Measurements from ENCODE around the gene MYL12B.

MYL12B gene

DNA sequence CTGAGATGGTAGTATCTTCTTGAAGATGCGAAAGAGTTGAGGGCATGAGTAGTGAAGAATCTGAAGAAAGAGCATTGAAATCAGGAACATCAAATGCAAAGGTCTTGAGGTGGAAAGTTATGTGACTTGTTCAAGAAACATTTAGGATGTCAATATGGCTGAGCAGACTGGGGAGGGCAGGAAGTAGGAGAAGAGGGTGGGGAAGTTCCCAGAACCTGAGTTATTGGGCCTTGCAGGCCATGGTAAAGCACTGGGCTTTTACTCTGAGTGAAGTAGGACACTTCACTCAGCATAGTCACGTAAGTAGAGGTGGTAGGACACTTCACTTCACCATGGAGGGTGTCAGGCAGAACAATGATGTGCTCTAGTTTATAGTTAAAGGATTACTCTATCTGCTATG, 26.1 kb upstream of the MYL12B start:
- DNase-seq (ENCODE audit: low read depth) = no peak
- H3K4me3 ChIP-seq (ENCODE audit: low read length) = no peak overlapping the region
- TF ChIP-seq CTCF (conservative IDR thresholded peaks at IDR 0.05; ENCODE audit: low read depth, low read length) = no peak

- no peak for DNase-seq (ENCODE audit: low read depth)
- H3K4me3 ChIP-seq (ENCODE audit: low read length) = no peak overlapping the region
- no peak for TF ChIP-seq CTCF (conservative IDR thresholded peaks at IDR 0.05; ENCODE audit: low read depth, low read length)
Measured at GRCh38 chr18:3236470-3236869, 25.5 kb upstream of the MYL12B start.

DNA sequence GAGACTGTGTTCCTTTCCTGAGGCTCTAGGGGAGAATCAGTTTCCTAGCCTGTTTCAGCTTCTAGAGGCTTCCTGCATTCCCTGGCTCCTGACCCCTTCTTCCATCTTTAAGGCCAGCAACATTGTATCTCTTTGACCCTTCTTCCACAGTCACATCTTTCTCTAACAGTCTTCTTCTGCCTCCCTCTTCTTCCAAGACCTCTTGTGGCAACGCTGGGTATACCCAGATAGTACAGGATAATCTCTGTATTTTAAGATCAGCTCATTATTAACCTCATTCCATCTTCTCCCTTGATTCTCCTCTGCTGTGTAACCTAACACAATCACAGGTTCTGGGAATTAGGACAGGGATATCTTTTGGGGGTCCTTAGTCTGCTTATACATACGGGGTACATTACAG, 23.2 kb upstream of the MYL12B start:
- no peak overlapping the region for H3K4me3 ChIP-seq (ENCODE audit: low read length)
- no peak for DNase-seq (ENCODE audit: low read depth)
- peak; percentile 36 for TF ChIP-seq CTCF (conservative IDR thresholded peaks at IDR 0.05; ENCODE audit: low read depth, low read length)

DNA sequence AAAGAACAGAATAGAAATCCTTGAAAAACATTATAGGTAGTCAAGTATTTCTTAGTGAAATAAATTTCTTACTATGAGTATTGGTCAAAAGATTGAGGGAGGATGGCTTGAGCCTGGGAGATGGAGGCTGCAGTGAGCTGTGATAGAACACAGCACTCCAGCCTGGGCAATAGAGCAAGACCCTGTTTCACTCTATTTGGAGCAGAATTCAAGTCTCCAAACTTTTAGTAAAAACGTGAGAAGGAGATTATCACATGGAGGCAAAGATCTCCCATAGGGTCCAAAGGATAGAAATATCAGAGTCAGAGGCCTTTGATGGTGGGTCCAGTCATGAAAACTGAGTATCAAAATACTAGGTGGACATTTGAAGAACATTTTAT, 16.8 kb upstream of the MYL12B start:
- no peak overlapping the region for H3K4me3 ChIP-seq (ENCODE audit: low read length)
- no peak for TF ChIP-seq CTCF (conservative IDR thresholded peaks at IDR 0.05; ENCODE audit: low read depth, low read length)
- no peak for DNase-seq (ENCODE audit: low read depth)

DNA sequence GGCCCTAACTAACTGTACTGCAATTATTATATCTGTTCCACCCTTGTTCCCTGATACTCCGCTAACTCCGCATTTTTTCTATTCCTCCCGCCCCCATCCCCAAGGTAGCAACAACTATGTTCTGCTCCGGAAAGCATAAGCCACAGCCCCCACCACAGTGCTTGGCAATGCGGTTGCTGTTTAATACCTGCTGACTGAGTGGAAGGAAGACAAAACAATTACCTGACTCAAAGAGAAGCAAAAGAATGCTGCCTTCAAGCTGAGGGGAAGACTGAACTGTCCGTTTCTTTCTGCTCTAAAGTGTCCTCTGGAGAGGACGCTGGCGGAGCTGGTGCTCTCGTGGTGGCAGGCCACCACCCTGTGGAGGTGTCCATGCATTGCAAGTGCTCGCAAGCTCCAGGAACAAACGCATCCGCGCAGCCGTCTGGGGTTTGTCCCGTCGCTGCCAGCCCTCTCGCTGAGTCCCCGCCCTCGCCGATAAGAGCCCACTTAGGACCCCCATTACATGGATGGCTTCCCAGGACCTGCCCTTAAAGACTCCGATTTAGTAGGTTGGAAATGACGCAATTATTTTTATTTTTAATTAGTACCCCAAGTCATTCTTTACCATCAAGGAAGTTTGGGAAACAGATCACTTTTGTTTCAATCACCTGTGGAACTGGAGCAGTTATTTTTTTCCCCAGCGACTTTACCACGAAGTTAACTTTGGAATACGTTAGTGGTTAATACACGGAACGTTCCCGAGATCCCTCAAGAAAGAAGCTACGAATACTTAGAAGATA, 15.9 kb upstream of the MYL12B start:
- no peak for DNase-seq (ENCODE audit: low read depth)
- H3K4me3 ChIP-seq (ENCODE audit: low read length) = peak overlapping the region; percentile 54
- TF ChIP-seq CTCF (conservative IDR thresholded peaks at IDR 0.05; ENCODE audit: low read depth, low read length) = peak; percentile 95

GRCh38 chr18:3246635-3247239, 15.2 kb upstream of the MYL12B start:
- TF ChIP-seq CTCF (conservative IDR thresholded peaks at IDR 0.05; ENCODE audit: low read depth, low read length) = peak; percentile 0
- peak overlapping the region; percentile 38 for H3K4me3 ChIP-seq (ENCODE audit: low read length)
- no peak for DNase-seq (ENCODE audit: low read depth)
